HEK293T (cell line): ENCODE measurements around the gene TTC13.

ENCODE experiments used
- CTCF ChIA-PET: fragments of 350-600 bp; formaldehyde crosslinking; extraction: SDS; loops from one replicate; lab custom pipeline; 2021; ENCODE audit warnings: antibody characterized with exemption, inconsistent platforms; lab: Yijun Ruan, JAX
- POLR2A ChIA-PET: fragments of 350-600 bp; formaldehyde crosslinking; extraction: SDS; loops from one replicate; lab custom pipeline; 2020; ENCODE audit warnings: antibody characterized with exemption, inconsistent platforms; lab: Yijun Ruan, JAX
- DNase-seq: peaks from one replicate; pipeline ENCODE4 v3.0.0; 2012; ENCODE audit warnings: mixed read lengths; ENCODE audit errors: extremely low spot score
- ARNT ChIP-seq: fragments of 450-650 bp; IDR thresholded peaks from 2 replicates; pipeline ENCODE4 v1.6.1; 2017; ENCODE audit warnings: mild to moderate bottlenecking
- BHLHE40 ChIP-seq: fragments of 450-650 bp; IDR thresholded peaks from 2 replicates; pipeline ENCODE4 v1.6.1; 2016; ENCODE audit warnings: mild to moderate bottlenecking, moderate library complexity, borderline replicate concordance
- CTBP1 ChIP-seq: fragments of 450-650 bp; IDR thresholded peaks from 2 replicates; pipeline ENCODE4 v1.6.1; 2016; ENCODE audit warnings: borderline replicate concordance
- ELF4 ChIP-seq: fragments of 450-650 bp; IDR thresholded peaks from 2 replicates; pipeline ENCODE4 v1.6.1; 2017; ENCODE audit warnings: antibody characterized with exemption
- FOXA1 ChIP-seq: fragments of 450-650 bp; IDR thresholded peaks from 2 replicates; pipeline ENCODE4 v1.6.1; 2016; ENCODE audit warnings: mild to moderate bottlenecking
- FOXK2 ChIP-seq: fragments of 450-650 bp; IDR thresholded peaks from 2 replicates; pipeline ENCODE4 v1.6.1; 2016; ENCODE audit warnings: mild to moderate bottlenecking
- FOXM1 ChIP-seq: fragments of 450-650 bp; IDR thresholded peaks from 2 replicates; pipeline ENCODE4 v1.6.1; 2017; ENCODE audit warnings: mild to moderate bottlenecking, borderline replicate concordance
- HDGF ChIP-seq: fragments of 450-650 bp; IDR thresholded peaks from 2 replicates; pipeline ENCODE4 v1.6.1; 2017; ENCODE audit warnings: antibody characterized with exemption, borderline replicate concordance
- L3MBTL2 ChIP-seq: fragments of 450-650 bp; conservative IDR thresholded peaks from 2 replicates; pipeline ENCODE4 v1.6.1; 2016; ENCODE audit warnings: mild to moderate bottlenecking
- LEF1 ChIP-seq: fragments of 450-650 bp; IDR thresholded peaks from 2 replicates; pipeline ENCODE4 v1.6.1; 2017; ENCODE audit warnings: mild to moderate bottlenecking, borderline replicate concordance
- NFRKB ChIP-seq: fragments of 450-650 bp; IDR thresholded peaks from 2 replicates; pipeline ENCODE4 v1.6.1; 2016; ENCODE audit warnings: mild to moderate bottlenecking, moderate library complexity
- PKNOX1 ChIP-seq: fragments of 450-650 bp; IDR thresholded peaks from 2 replicates; pipeline ENCODE4 v1.6.1; 2016
- SP1 ChIP-seq: fragments of 450-650 bp; IDR thresholded peaks from 2 replicates; pipeline ENCODE4 v1.6.1; 2017
- SUZ12 ChIP-seq: fragments of 450-650 bp; IDR thresholded peaks from 2 replicates; pipeline ENCODE4 v1.6.1; 2016; ENCODE audit warnings: mild to moderate bottlenecking
- TARDBP ChIP-seq: fragments of 450-650 bp; IDR thresholded peaks from 2 replicates; pipeline ENCODE4 v1.6.1; 2016
- ZNF384 ChIP-seq: fragments of 450-650 bp; IDR thresholded peaks from 2 replicates; pipeline ENCODE4 v1.6.1; 2016

TTC13 gene

GRCh38 chr1:230976360-230976759 is 2.3 kb downstream of the TTC13 start:
- TF ChIP-seq ARNT (no peak), ZNF384 (no peak), FOXM1 (no peak), ELF4 (no peak), FOXK2 (no peak), SP1 (no peak), BHLHE40 (no peak), L3MBTL2 (no peak), PKNOX1 (no peak)
- DNase-seq: no peak
- ChIA-PET CTCF (interaction anchor here (0.7 kb wide), 1 partner anchor 77 kb away, joined by 3 read pairs; no protein-coding TSS in a partner anchor), POLR2A (interaction anchor here (2.0 kb wide), 1 partner anchor 63 kb away, joined by 6 read pairs; no protein-coding TSS in a partner anchor)

- CTCF ChIA-PET: no interaction called here
Observed at GRCh38 chr1:230975636-230976035, 3.0 kb downstream of the TTC13 start.

GRCh38 chr1:230972855-230973271 is 5.8 kb downstream of the TTC13 start:
- no peak for DNase-seq
- ChIA-PET POLR2A (interaction anchor here (0.9 kb wide), 2 partner anchors 10 to 106 kb away, joined by 3 read pairs; no protein-coding TSS in a partner anchor), CTCF (interaction anchor here (0.7 kb wide), 1 partner anchor 53 kb away, joined by 3 read pairs; no protein-coding TSS in a partner anchor)
- no peak for TF ChIP-seq LEF1
- no peak for TF ChIP-seq PKNOX1
- TF ChIP-seq CTBP1: no peak
- TF ChIP-seq FOXM1: no peak
- no peak for TF ChIP-seq ARNT
- no peak for TF ChIP-seq SP1
- TF ChIP-seq FOXA1: no peak
- TF ChIP-seq SUZ12: no peak
- no peak for TF ChIP-seq TARDBP
- TF ChIP-seq ELF4: no peak
- TF ChIP-seq HDGF: no peak
- no peak for TF ChIP-seq NFRKB
- no peak for TF ChIP-seq BHLHE40
- TF ChIP-seq L3MBTL2: no peak

More at GRCh38 chr1:230975636-230976035, 3.0 kb downstream of the TTC13 start:
- POLR2A ChIA-PET: interaction anchor here (2.0 kb wide), 1 partner anchor 63 kb away, joined by 6 read pairs; no protein-coding TSS in a partner anchor
- TF ChIP-seq FOXM1: no peak
- no peak for TF ChIP-seq HDGF
- TF ChIP-seq ARNT: no peak
- TF ChIP-seq SP1: no peak
- TF ChIP-seq CTBP1: no peak
- no peak for TF ChIP-seq BHLHE40
- no peak for TF ChIP-seq TARDBP
- TF ChIP-seq ZNF384: no peak
- no peak for TF ChIP-seq SUZ12
- TF ChIP-seq LEF1: no peak
- TF ChIP-seq L3MBTL2: no peak
- TF ChIP-seq PKNOX1: no peak
- TF ChIP-seq FOXK2: no peak
- no peak for TF ChIP-seq FOXA1
- TF ChIP-seq NFRKB: no peak
- no peak for TF ChIP-seq ELF4
- no peak for DNase-seq

- ChIA-PET CTCF (no interaction called here), POLR2A (no interaction called here)
- TF ChIP-seq FOXK2 (no peak), BHLHE40 (no peak)
- DNase-seq: no peak
Observed at GRCh38 chr1:230971771-230972170, 6.9 kb downstream of the TTC13 start.

- DNase-seq: no peak
- POLR2A ChIA-PET: no interaction called here
- no peak for TF ChIP-seq BHLHE40
- TF ChIP-seq CTBP1: no peak
- TF ChIP-seq FOXM1: no peak
- TF ChIP-seq ARNT: no peak
- no peak for TF ChIP-seq ZNF384
- TF ChIP-seq SP1: no peak
- no peak for TF ChIP-seq PKNOX1
- CTCF ChIA-PET: no interaction called here
Observed at GRCh38 chr1:230970432-230970831, 8.2 kb downstream of the TTC13 start.

- TF ChIP-seq BHLHE40 (no peak), ARNT (no peak), FOXA1 (no peak), LEF1 (no peak), L3MBTL2 (no peak), SUZ12 (no peak), TARDBP (no peak), ELF4 (no peak), HDGF (no peak)
- ChIA-PET POLR2A (no interaction called here), CTCF (no interaction called here)
- DNase-seq: no peak
Observed at GRCh38 chr1:230966358-230966873, 12.2 kb downstream of the TTC13 start.
